H9 (cell line): ENCODE measurements around the gene SETD7. TPM values are rescaled to one million over a fixed set of nuclear protein-coding genes. Genes with fewer than 3 reads are reported as not detected.

Source experiments
- DNase-seq: peaks from one replicate; pipeline ENCODE4 v3.0.0-alpha.2; 2017
- H2AFZ ChIP-seq: one replicate; pipeline ENCODE4 v1.6.1; 2013; ENCODE audit warnings: mild to moderate bottlenecking, low read length, control low read depth, moderate library complexity
- H2AK5ac ChIP-seq: 2 replicates; pipeline ENCODE4 v1.6.1; 2013; ENCODE audit warnings: low read length, control low read depth, mixed read lengths; ENCODE audit not compliant: insufficient read length
- H2BK120ac ChIP-seq: one replicate; pipeline ENCODE4 v1.6.1; 2013; ENCODE audit warnings: low read depth, mild to moderate bottlenecking, low read length, control low read depth, inconsistent platforms; ENCODE audit not compliant: poor library complexity, severe bottlenecking
- H2BK12ac ChIP-seq: 2 replicates; pipeline ENCODE4 v1.6.1; 2013; ENCODE audit warnings: low read length, control low read depth, mixed read lengths, low read depth; ENCODE audit not compliant: insufficient read length
- H2BK15ac ChIP-seq: 2 replicates; pipeline ENCODE4 v1.6.1; 2013; ENCODE audit warnings: low read depth, low read length, control low read depth
- H2BK20ac ChIP-seq: one replicate; pipeline ENCODE4 v1.6.1; 2013; ENCODE audit warnings: low read depth, mild to moderate bottlenecking, low read length, control low read depth, inconsistent platforms; ENCODE audit not compliant: poor library complexity, severe bottlenecking
- H2BK5ac ChIP-seq: 2 replicates; pipeline ENCODE4 v1.6.1; 2013; ENCODE audit warnings: low read length, control low read depth, mixed read lengths; ENCODE audit not compliant: insufficient read length
- H3K14ac ChIP-seq: 2 replicates; pipeline ENCODE4 v1.6.1; 2013; ENCODE audit warnings: low read length, control low read depth; ENCODE audit not compliant: insufficient read depth
- H3K18ac ChIP-seq: 2 replicates; pipeline ENCODE4 v1.6.1; 2013; ENCODE audit warnings: low read depth, mild to moderate bottlenecking, mixed read lengths, low read length, control low read depth; ENCODE audit not compliant: insufficient read length
- H3K23ac ChIP-seq: 2 replicates; pipeline ENCODE4 v1.6.1; 2013; ENCODE audit warnings: low read length, control low read depth, mixed read lengths, low read depth; ENCODE audit not compliant: insufficient read length
- H3K23me2 ChIP-seq: 2 replicates; pipeline ENCODE4 v1.6.1; 2013; ENCODE audit warnings: low read depth, mild to moderate bottlenecking, mixed read lengths, low read length, control low read depth; ENCODE audit not compliant: insufficient read length, poor library complexity, severe bottlenecking
- H3K27ac ChIP-seq: 2 replicates; pipeline ENCODE4 v1.5.1; 2013; ENCODE audit warnings: low read length, control low read depth, mixed read lengths, low read depth; ENCODE audit not compliant: insufficient read length
- H3K27me3 ChIP-seq: 2 replicates; pipeline ENCODE4 v1.6.1; 2013; ENCODE audit warnings: low read length, control low read depth, inconsistent platforms; ENCODE audit not compliant: insufficient read depth
- H3K4ac ChIP-seq: 2 replicates; pipeline ENCODE4 v1.6.1; 2013; ENCODE audit warnings: low read depth, mild to moderate bottlenecking, control low read depth, inconsistent platforms, low read length, moderate library complexity
- H3K4me1 ChIP-seq: 2 replicates; pipeline ENCODE4 v1.6.1; 2013; ENCODE audit warnings: low read length, control low read depth, inconsistent platforms; ENCODE audit not compliant: insufficient read depth
- H3K4me2 ChIP-seq: 2 replicates; pipeline ENCODE4 v1.6.1; 2013; ENCODE audit warnings: low read length, control low read depth, mixed read lengths; ENCODE audit not compliant: insufficient read length, insufficient read depth
- H3K56ac ChIP-seq: 2 replicates; pipeline ENCODE4 v1.6.1; 2013; ENCODE audit warnings: low read depth, mild to moderate bottlenecking, mixed read lengths, low read length, control low read depth; ENCODE audit not compliant: insufficient read length
- H3K79me1 ChIP-seq: 2 replicates; pipeline ENCODE4 v1.6.1; 2013; ENCODE audit warnings: low read depth, mild to moderate bottlenecking, moderate library complexity, low read length, control low read depth, inconsistent platforms; ENCODE audit not compliant: insufficient read depth, poor library complexity, severe bottlenecking
- H3K79me2 ChIP-seq: 2 replicates; pipeline ENCODE4 v1.6.1; 2013; ENCODE audit warnings: low read length, control low read depth, inconsistent platforms; ENCODE audit not compliant: insufficient read depth
- H3K9ac ChIP-seq: 2 replicates; pipeline ENCODE4 v1.6.1; 2013; ENCODE audit warnings: low read length, control low read depth, mixed read lengths; ENCODE audit not compliant: insufficient read length; ENCODE audit errors: extremely low read depth
- H3K9me3 ChIP-seq: one replicate; pipeline ENCODE4 v1.6.1; 2013; ENCODE audit warnings: low read depth, low read length, inconsistent platforms; ENCODE audit not compliant: control insufficient read depth
- H3T11ph ChIP-seq: one replicate; pipeline ENCODE4 v1.6.1; 2013; ENCODE audit warnings: mild to moderate bottlenecking, low read length, control low read depth, inconsistent platforms
- H4K20me1 ChIP-seq: one replicate; pipeline ENCODE4 v1.6.1; 2013; ENCODE audit not compliant: control insufficient read depth, insufficient read length, insufficient read depth
- H4K5ac ChIP-seq: 2 replicates; pipeline ENCODE4 v1.6.1; 2013; ENCODE audit warnings: low read depth, mild to moderate bottlenecking, mixed read lengths, low read length, control low read depth; ENCODE audit not compliant: insufficient read length
- H4K8ac ChIP-seq: replicated peaks from 2 replicates; pipeline ENCODE4 v1.6.1; 2013; ENCODE audit warnings: low read length, control low read depth, mixed read lengths, low read depth; ENCODE audit not compliant: insufficient read length
- H4K91ac ChIP-seq: 2 replicates; pipeline ENCODE4 v1.6.1; 2013; ENCODE audit warnings: low read depth, mild to moderate bottlenecking, moderate library complexity, mixed read lengths, low read length, control low read depth; ENCODE audit not compliant: insufficient read length
- H3K27ac Mint-ChIP-seq, 3 experiments: 2 replicates in 2 of 3; 3 replicates in 1 of 3; pipeline ENCODE4 v1.8.0; 2020 to 2021; ENCODE audit warnings: mixed read lengths in 3 of 3, mild to moderate bottlenecking in 1 of 3, moderate library complexity in 1 of 3
- H3K27me3 Mint-ChIP-seq: 2 replicates; pipeline ENCODE4 v1.8.0; 2021; ENCODE audit warnings: low read depth, mild to moderate bottlenecking, moderate library complexity, mixed read lengths
- H3K36me3 Mint-ChIP-seq, 3 experiments: 2 replicates in 2 of 3; 3 replicates in 1 of 3; pipeline ENCODE4 v1.8.0; 2020 to 2021; ENCODE audit warnings: low read depth in 3 of 3, mixed read lengths in 3 of 3; ENCODE audit not compliant: insufficient read depth in 1 of 3
- H3K4me1 Mint-ChIP-seq, 2 experiments: 2 replicates each; pipeline ENCODE4 v1.8.0; 2020; ENCODE audit warnings: mixed read lengths in 2 of 2
- H3K4me3 Mint-ChIP-seq, 2 experiments: 2 replicates in 1 of 2; 3 replicates in 1 of 2; pipeline ENCODE4 v1.8.0; 2020 to 2021; ENCODE audit warnings: mild to moderate bottlenecking in 2 of 2, mixed read lengths in 2 of 2, moderate library complexity in 1 of 2
- H3K9me3 Mint-ChIP-seq, 2 experiments: 2 replicates in 1 of 2; 3 replicates in 1 of 2; pipeline ENCODE4 v1.8.0; 2020; ENCODE audit warnings: mild to moderate bottlenecking in 2 of 2, mixed read lengths in 2 of 2, moderate library complexity in 1 of 2
- WGBS: extraction: QIAGEN DNeasy Blood & Tissue Kit; methylation state at CpG from one replicate; pipeline ENCODE4 v1.1.7; 2013; ENCODE audit warnings: missing lambda C conversion rate, low lambda C conversion rate, mixed read lengths; ENCODE audit not compliant: insufficient read length; ENCODE audit errors: extremely low coverage; 5-methylcytosine and 5-hydroxymethylcytosine counted together
- total RNA-seq: library from RNA; stranded (reverse); gene quantifications from 2 replicates; pipeline ENCODE4 v1.2.1, GENCODE V29; 2021
- TF ChIP-seq, protein P1 (sequence below): fragments of 200-600 bp; sonication (generic); conservative IDR thresholded peaks from 3 replicates; pipeline ENCODE4 v1.8.0; 2021; ENCODE audit warnings: antibody characterized with exemption, mild to moderate bottlenecking

Gene SETD7
- total RNA-seq, 1 experiment from 2014 or later, result 1.5 TPM

DNA sequence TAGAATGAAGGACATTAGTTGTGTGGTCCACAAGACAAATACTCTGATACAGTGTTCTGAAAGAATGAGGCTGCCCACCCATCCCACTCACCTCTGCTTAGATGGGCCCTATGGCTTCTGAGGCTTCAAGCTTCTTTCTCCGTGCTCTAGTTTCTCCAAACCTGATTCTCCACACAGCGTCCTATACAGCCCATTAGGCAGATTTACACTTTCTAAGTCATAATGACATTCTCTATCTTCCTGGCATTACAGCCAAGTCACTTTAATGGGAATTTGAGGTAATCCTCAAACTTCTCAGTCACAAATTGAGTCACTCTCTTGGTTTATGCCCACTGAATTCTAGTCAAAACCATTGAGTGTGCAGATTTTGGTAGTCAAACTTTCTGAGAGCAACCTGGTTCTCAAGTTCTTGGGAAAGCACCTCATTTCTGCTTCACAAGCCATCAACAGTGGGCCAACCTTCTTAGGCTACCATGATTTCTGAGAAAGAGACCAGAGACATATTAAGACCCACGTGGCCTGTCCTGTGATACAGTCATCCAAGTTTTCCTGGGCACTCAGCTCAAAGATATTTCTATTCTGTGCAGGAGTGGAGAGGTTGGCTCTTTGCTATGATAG lies 6.2 kb upstream of the SETD7 start:
- Histone ChIP-seq H3K27ac (no peak overlapping the region), H2AFZ (no peak overlapping the region), H3K79me2 (no peaks in the 10 kb centered on the region), H2BK12ac (no peak overlapping the region), H3K9ac (no peak overlapping the region), H2AK5ac (no peak overlapping the region), H2BK5ac (no peak overlapping the region), H3K18ac (no peak overlapping the region), H3K4me1 (peaks cover 5% of the 10 kb centered on the region), H4K91ac (no peak overlapping the region), H3K23me2 (peaks cover 3% of the 10 kb centered on the region), H4K8ac (no peak overlapping the region), H3K4ac (no peak overlapping the region), H4K20me1 (no peaks in the 10 kb centered on the region), H2BK20ac (no peak overlapping the region), H3K79me1 (no peaks in the 10 kb centered on the region), H3K9me3 (no peaks in the 10 kb centered on the region), H3K56ac (no peak overlapping the region), H3K4me2 (no peak overlapping the region), H2BK120ac (no peak overlapping the region), H4K5ac (no peak overlapping the region), H3T11ph (no peak overlapping the region), H2BK15ac (no peak overlapping the region), H3K23ac (no peak overlapping the region), H3K14ac (no peak overlapping the region), H3K27me3 (peaks cover 23% of the 10 kb centered on the region)
- TF ChIP-seq, protein P1, sequence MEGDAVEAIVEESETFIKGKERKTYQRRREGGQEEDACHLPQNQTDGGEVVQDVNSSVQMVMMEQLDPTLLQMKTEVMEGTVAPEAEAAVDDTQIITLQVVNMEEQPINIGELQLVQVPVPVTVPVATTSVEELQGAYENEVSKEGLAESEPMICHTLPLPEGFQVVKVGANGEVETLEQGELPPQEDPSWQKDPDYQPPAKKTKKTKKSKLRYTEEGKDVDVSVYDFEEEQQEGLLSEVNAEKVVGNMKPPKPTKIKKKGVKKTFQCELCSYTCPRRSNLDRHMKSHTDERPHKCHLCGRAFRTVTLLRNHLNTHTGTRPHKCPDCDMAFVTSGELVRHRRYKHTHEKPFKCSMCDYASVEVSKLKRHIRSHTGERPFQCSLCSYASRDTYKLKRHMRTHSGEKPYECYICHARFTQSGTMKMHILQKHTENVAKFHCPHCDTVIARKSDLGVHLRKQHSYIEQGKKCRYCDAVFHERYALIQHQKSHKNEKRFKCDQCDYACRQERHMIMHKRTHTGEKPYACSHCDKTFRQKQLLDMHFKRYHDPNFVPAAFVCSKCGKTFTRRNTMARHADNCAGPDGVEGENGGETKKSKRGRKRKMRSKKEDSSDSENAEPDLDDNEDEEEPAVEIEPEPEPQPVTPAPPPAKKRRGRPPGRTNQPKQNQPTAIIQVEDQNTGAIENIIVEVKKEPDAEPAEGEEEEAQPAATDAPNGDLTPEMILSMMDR, result no peak
- Mint-ChIP-seq H3K27ac (no peak overlapping the region), H3K9me3 (no peaks in the 10 kb centered on the region; a peak in 1 of 5 replicates), H3K36me3 (no peaks in the 10 kb centered on the region), H3K4me1 (peaks cover 13 to 20% of the 10 kb centered on the region in 2 experiments), H3K4me3 (no peak overlapping the region), H3K27me3 (peaks cover 72% of the 10 kb centered on the region)
- DNase-seq, result no peak
- no CpG with 5 or more reads among the region's 3 CpGs for WGBS
